PC-3 (cell line): Measurements from ENCODE around the gene SLC9A9. TPM values are rescaled to one million over a fixed set of nuclear protein-coding genes. Genes with fewer than 3 reads are reported as not detected.

Experiments
- ATAC-seq: fragments of 200-7000 bp; cut with Tn5 transposase; 2 replicates; pipeline ENCODE4 v1.9.1; 2020; ENCODE audit warnings: mild to moderate bottlenecking, moderate library complexity
- BruUV-seq: library from RNA; stranded (reverse); fragments of 400-500 nt; replicated peaks from 2 replicates; lab custom pipeline; 2021; lab: Mats Ljungman, UMichigan
- CTCF ChIA-PET: fragments of 300-600 bp; sonication (Branson Sonifier 250); formaldehyde crosslinking; loops from one replicate; lab custom pipeline; 2022; ENCODE audit warnings: antibody characterized with exemption; lab: Charles Lee
- POLR2A ChIA-PET: fragments of 300-600 bp; sonication (Branson Sonifier 250); formaldehyde crosslinking; loops from one replicate; lab custom pipeline; 2022; ENCODE audit warnings: antibody characterized with exemption; ENCODE audit not compliant: unreplicated experiment; lab: Charles Lee
- DNase-seq: peaks from one replicate; pipeline ENCODE4 v3.0.0-alpha.2; 2015
- H2AFZ ChIP-seq: fragments of 300-600 bp; sonication (generic); 2 replicates; pipeline ENCODE4 v1.6.0; 2016; ENCODE audit warnings: antibody characterized with exemption, low read length
- H3F3A ChIP-seq: fragments of 300-600 bp; sonication (generic); one replicate; pipeline ENCODE4 v1.6.0; 2017; ENCODE audit warnings: antibody characterized with exemption, low read length, control low read depth, mild to moderate bottlenecking; ENCODE audit not compliant: unreplicated experiment
- H3K27ac ChIP-seq: fragments of 300-600 bp; sonication (generic); 2 replicates; pipeline ENCODE4 v1.5.1; 2016; ENCODE audit warnings: mild to moderate bottlenecking, low read length
- H3K27me3 ChIP-seq: fragments of 300-600 bp; sonication (generic); 2 replicates; pipeline ENCODE4 v1.6.1; 2016; ENCODE audit warnings: low read length, mixed read lengths
- H3K36me3 ChIP-seq: fragments of 300-600 bp; sonication (generic); 2 replicates; pipeline ENCODE4 v1.6.1; 2016; ENCODE audit warnings: low read depth, mixed run types, low read length, mixed read lengths
- H3K4me1 ChIP-seq: fragments of 300-600 bp; sonication (generic); 2 replicates; pipeline ENCODE4 v1.5.1; 2016; ENCODE audit warnings: low read length; ENCODE audit not compliant: insufficient read depth
- H3K4me2 ChIP-seq: fragments of 300-600 bp; sonication (generic); 2 replicates; pipeline ENCODE4 v1.6.0; 2016; ENCODE audit warnings: low read length
- H3K4me3 ChIP-seq: fragments of 300-600 bp; sonication (generic); 2 replicates; pipeline ENCODE4 v1.5.1; 2016; ENCODE audit warnings: mild to moderate bottlenecking, low read length, mixed read lengths
- H3K79me2 ChIP-seq: fragments of 300-600 bp; sonication (generic); 2 replicates; pipeline ENCODE4 v1.6.1; 2017; ENCODE audit warnings: low read length, mixed read lengths
- H3K9ac ChIP-seq: fragments of 300-600 bp; sonication (generic); 2 replicates; pipeline ENCODE4 v1.6.0; 2016; ENCODE audit warnings: mild to moderate bottlenecking, low read length
- H3K9me2 ChIP-seq: fragments of 300-600 bp; sonication (generic); replicated peaks from 2 replicates; pipeline ENCODE4 v1.6.1; 2016; ENCODE audit warnings: mixed run types, low read length, mixed read lengths
- H3K9me3 ChIP-seq: fragments of 300-600 bp; sonication (generic); 2 replicates; pipeline ENCODE4 v1.6.1; 2016; ENCODE audit warnings: low read length, mixed read lengths
- H4K20me1 ChIP-seq: fragments of 300-600 bp; sonication (generic); 2 replicates; pipeline ENCODE4 v1.6.1; 2016; ENCODE audit warnings: low read length, mixed read lengths
- EZH2 ChIP-seq: fragments of 300-600 bp; sonication (generic); IDR thresholded peaks from one replicate; pipeline ENCODE4 v1.6.1; 2017; ENCODE audit warnings: antibody characterized with exemption, mild to moderate bottlenecking, low read length; ENCODE audit not compliant: unreplicated experiment
- EZH2phosphoT487 ChIP-seq: fragments of 300-600 bp; sonication (generic); IDR thresholded peaks from 2 replicates; pipeline ENCODE4 v1.6.1; 2018; ENCODE audit warnings: mild to moderate bottlenecking, antibody characterized with exemption, low read length, borderline replicate concordance
- intact Hi-C: fragments of 100-400 bp; cut with micrococcal nuclease; formaldehyde crosslinking; loops from 2 replicates; pipeline ENCODE4 v1.9.0; 2023
- total RNA-seq: library from RNA; depleted of rRNA; stranded (reverse); fragments of >200 nt; gene quantifications from 2 replicates; pipeline ENCODE4 v1.2.3, GENCODE V29; 2014
- TF ChIP-seq, protein P1 (sequence below): fragments of 300-600 bp; sonication (generic); conservative IDR thresholded peaks from 2 replicates; pipeline ENCODE4 v1.5.1; 2017; ENCODE audit warnings: antibody characterized with exemption, low read depth, mild to moderate bottlenecking, low read length

Gene SLC9A9
- total RNA-seq, 1 experiment from 2014 or later: 0.07 TPM

- ChIA-PET POLR2A (no interaction called here), CTCF (no interaction called here)
- Histone ChIP-seq H3K79me2 (no peaks in the 10 kb centered on the region), H3K9me3 (no peaks in the 10 kb centered on the region), H3K4me2 (no peak overlapping the region), H3K36me3 (no peaks in the 10 kb centered on the region), H3K27ac (no peak overlapping the region), H3K4me3 (no peak overlapping the region), H3K4me1 (peaks cover 15% of the 10 kb centered on the region), H3K9ac (no peak overlapping the region), H3K27me3 (no peaks in the 10 kb centered on the region), H3K9me2 (no peaks in the 10 kb centered on the region), H2AFZ (no peak overlapping the region), H4K20me1 (no peaks in the 10 kb centered on the region), H3F3A (no peaks in the 10 kb centered on the region)
- TF ChIP-seq, protein P1, sequence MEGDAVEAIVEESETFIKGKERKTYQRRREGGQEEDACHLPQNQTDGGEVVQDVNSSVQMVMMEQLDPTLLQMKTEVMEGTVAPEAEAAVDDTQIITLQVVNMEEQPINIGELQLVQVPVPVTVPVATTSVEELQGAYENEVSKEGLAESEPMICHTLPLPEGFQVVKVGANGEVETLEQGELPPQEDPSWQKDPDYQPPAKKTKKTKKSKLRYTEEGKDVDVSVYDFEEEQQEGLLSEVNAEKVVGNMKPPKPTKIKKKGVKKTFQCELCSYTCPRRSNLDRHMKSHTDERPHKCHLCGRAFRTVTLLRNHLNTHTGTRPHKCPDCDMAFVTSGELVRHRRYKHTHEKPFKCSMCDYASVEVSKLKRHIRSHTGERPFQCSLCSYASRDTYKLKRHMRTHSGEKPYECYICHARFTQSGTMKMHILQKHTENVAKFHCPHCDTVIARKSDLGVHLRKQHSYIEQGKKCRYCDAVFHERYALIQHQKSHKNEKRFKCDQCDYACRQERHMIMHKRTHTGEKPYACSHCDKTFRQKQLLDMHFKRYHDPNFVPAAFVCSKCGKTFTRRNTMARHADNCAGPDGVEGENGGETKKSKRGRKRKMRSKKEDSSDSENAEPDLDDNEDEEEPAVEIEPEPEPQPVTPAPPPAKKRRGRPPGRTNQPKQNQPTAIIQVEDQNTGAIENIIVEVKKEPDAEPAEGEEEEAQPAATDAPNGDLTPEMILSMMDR: no peak
- TF ChIP-seq EZH2phosphoT487: no peak
- TF ChIP-seq EZH2: no peak
- ATAC-seq: peak; percentile 78
- intact Hi-C loops: no loop called here
- no TSS peak for BruUV-seq
- DNase-seq: peak; percentile 44
Measured at GRCh38 chr3:143358793-143359491, 489.3 kb downstream of the SLC9A9 start.

DNA sequence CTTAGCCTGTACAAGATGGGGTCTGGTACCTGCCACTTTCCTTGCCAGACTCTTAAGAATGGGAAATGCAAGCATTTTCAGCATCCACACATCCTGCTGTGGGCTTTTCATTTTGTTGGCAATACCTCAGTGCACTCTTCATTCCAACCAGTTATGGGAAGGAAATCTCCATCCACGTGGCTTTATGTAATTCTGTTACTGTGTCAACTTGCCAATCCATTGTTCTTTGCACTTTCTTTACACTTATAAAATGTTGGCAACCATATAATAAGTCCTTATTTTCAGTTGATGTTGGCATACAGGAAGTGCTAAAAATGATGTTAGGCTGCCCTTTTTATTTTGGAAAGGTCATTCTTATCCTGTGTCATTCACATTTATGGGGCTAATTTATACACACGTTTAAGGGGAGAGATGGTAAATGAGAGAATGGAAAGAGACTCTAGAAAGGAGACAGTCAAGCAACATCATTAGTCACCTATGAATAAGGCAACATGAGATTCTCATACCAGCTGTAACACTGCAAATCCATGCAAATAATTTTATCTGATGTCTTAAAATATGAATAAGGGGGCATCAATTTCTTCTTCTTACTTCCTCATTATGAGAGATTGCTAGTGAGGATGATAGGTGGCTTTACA lies 490.0 kb downstream of the SLC9A9 start:
- CTCF ChIA-PET: no interaction called here
- TF ChIP-seq EZH2 (no peak), EZH2phosphoT487 (no peak)
- TF ChIP-seq, protein P1: no peak
- intact Hi-C loops: no loop called here
- no peaks in the 10 kb centered on the region for H3K79me2 ChIP-seq
- ATAC-seq (peak; percentile 79), DNase-seq (peak; percentile 2)
- no peak overlapping the region for H3K4me3 ChIP-seq
- POLR2A ChIA-PET: no interaction called here
- H3K27me3 ChIP-seq: no peaks in the 10 kb centered on the region
- H4K20me1 ChIP-seq: no peaks in the 10 kb centered on the region
- H3K27ac ChIP-seq: 0 out of 2 replicates have a peak overlapping the region, but pooled peaks have one; percentile 18
- H3K9ac ChIP-seq: no peak overlapping the region
- H3F3A ChIP-seq: no peaks in the 10 kb centered on the region
- H3K4me2 ChIP-seq: no peak overlapping the region
- no TSS peak for BruUV-seq
- no peaks in the 10 kb centered on the region for H3K9me2 ChIP-seq
- H3K4me1 ChIP-seq: peaks cover 15% of the 10 kb centered on the region
- no peak overlapping the region for H2AFZ ChIP-seq
- H3K9me3 ChIP-seq: no peaks in the 10 kb centered on the region
- no peaks in the 10 kb centered on the region for H3K36me3 ChIP-seq

DNA sequence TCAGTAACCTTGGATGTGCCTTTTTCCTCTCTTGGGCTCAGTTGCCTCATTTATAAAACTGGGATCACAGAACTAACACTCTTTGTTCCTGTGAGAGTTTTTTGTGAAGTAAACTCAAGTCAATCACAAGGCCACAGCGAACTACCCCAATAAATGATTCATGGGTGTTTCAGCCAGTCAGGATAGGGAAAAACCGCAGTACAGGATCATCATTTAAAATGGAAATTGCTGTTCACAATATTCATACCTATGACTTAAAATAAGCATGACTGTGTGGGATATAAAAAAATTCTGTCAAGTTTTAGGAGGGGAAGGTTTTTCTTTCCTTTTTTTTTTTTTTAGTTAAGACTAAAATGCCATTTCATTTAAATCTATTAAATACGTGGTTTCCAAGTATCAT lies 490.6 kb downstream of the SLC9A9 start:
- peaks cover 15% of the 10 kb centered on the region for H3K4me1 ChIP-seq
- no peak for TF ChIP-seq EZH2
- TF ChIP-seq EZH2phosphoT487: no peak
- no peaks in the 10 kb centered on the region for H4K20me1 ChIP-seq
- ChIA-PET CTCF (no interaction called here), POLR2A (no interaction called here)
- H3K36me3 ChIP-seq: no peaks in the 10 kb centered on the region
- H3K9me3 ChIP-seq: no peaks in the 10 kb centered on the region
- H2AFZ ChIP-seq: no peak overlapping the region
- no peaks in the 10 kb centered on the region for H3K27me3 ChIP-seq
- DNase-seq (no peak), ATAC-seq (no peak)
- intact Hi-C loops: no loop called here
- BruUV-seq: no TSS peak
- H3K4me2 ChIP-seq: no peak overlapping the region
- no peaks in the 10 kb centered on the region for H3K79me2 ChIP-seq
- no peak overlapping the region for H3K27ac ChIP-seq
- no peaks in the 10 kb centered on the region for H3K9me2 ChIP-seq
- H3F3A ChIP-seq: no peaks in the 10 kb centered on the region
- H3K9ac ChIP-seq: no peak overlapping the region
- no peak overlapping the region for H3K4me3 ChIP-seq
